Measurements from ENCODE around the gene MRPS34. TPM values are rescaled to one million over a fixed set of nuclear protein-coding genes. Genes with fewer than 3 reads are reported as not detected.

The MRPS34 gene
- total RNA-seq, 1 donor from 2014 or later = 48.1 TPM

DNA sequence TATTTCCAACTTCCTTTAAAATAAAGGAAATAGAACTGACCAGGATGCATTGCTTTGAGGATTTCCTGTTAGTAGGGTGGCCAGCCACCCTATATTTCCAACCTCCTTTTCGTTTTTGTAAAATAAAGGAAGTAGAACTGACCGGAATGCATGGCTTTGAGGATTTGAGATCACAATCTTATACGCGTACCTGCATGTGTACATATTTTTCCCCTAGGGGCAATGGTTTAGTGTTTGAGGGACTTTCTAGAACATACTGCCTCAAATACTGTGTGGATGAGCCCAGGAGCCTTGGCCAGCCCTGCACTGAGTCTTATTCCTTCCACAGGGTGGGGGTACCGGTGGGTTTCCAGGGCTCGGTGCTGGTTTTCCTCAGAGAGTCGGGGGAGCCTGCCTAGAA lies 41.3 kb downstream of the MRPS34 start:
- DNase-seq (ENCODE audit: low read depth in 2 of 2) = no peak

DNA sequence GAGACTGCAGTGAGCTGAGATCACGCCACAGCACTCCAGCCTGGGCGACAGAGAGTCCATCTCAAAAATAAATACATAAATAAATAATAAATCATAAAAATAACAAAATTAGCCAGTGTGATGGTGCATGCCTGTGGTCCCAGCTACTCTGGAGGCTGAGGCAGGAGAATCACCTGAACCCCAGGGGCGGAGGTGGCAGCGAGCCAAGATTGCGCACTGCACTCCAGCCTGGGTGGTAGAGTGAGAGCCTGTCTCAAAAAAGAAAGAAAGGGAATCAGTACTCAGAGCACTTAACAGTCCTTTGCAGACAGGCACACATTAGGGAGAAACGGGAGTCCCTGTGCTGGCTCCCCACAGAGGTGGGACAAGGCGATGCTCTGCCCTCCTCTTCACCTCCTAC lies 41.9 kb downstream of the MRPS34 start:
- DNase-seq (ENCODE audit: low read depth in 2 of 2) = no peak

DNA sequence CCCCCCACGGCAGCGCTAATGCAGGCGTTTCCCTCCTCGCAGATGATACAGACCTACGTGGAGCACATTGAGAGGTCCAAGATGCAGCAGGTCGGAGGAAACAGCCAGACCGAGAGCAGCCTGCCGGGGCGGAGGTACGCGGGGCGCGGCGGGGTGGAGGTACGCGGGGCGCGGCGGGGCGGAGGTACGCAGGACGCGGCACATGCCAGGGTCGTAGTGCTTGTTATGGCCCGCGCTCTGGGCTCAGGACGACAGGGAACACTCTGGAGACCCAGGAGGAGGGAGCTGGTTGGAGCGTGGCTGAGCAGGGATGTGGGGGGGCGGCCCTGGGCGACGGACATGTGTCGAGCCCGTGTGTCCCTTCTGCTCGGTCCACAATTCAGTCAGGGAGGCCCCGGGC lies 43.5 kb downstream of the MRPS34 start:
- DNase-seq (ENCODE audit: low read depth in 2 of 2) = no peak

DNA sequence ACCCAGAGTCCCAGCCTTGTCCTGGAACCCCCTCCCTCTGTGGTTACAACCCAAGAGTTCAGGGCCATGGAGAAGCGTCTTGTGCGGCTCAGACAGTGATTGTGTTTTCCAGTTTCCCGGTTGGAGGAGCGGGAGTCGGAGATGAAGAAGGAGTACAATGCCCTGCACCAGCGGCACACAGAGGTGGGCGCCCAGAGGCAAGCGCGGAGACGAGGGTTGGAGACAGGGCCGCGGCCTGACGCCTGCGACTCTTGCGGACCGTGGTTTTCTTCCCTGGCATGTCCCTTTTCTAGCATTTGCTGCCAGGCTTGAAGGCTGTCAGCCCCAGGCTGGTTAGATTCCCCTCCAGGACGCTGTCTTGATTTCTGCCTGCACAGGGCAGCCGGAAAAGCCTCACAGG lies 43.9 kb downstream of the MRPS34 start:
- DNase-seq (ENCODE audit: low read depth in 2 of 2) = no peak

DNA sequence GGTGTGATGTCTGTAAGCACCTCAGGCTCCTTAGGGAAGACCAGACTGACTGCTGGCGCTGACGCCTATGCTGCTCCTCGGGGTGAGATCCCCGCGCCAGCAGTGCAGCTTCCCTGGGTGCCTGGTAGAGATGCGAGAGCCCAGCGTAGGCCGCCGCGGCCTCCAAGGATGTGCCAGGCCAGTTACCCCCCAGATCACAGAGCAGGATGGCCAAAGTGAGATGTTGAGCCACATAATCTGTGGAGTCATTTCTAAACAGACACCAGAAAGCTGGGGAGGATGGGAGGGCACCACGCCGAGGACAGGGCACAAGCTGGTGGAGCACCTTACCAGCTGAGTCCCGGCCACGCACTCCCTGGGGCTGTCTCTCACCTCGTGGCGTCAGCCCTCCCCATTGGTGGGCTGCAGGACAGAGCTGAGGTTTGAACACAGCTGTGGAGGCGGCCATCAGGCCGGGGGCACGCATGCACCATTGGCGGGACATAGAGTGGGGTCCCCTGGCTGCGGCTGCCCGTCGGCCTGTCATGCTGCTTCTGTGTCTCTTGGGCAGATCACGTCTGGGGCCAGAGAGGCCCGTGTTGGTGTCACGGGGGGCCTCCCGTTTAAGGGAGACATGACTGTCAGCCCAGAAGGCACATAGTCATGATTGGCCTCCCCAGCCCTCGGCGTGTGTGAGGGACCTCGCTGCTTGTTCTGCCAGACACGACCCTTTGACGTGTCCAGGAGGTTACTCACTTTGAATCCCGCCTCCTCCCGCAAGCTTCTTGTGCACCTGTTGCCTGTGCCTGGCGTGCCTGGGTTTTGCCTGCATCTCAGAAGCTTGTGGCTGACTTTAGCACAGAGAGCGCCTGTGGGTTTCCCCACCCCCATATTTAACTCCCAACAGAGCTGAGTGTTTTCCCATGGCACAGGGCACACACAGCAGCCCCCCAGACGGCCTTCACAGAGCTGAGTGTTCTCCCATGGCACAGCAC lies 45.0 kb downstream of the MRPS34 start:
- no peak for DNase-seq (ENCODE audit: low read depth in 2 of 2)

DNA sequence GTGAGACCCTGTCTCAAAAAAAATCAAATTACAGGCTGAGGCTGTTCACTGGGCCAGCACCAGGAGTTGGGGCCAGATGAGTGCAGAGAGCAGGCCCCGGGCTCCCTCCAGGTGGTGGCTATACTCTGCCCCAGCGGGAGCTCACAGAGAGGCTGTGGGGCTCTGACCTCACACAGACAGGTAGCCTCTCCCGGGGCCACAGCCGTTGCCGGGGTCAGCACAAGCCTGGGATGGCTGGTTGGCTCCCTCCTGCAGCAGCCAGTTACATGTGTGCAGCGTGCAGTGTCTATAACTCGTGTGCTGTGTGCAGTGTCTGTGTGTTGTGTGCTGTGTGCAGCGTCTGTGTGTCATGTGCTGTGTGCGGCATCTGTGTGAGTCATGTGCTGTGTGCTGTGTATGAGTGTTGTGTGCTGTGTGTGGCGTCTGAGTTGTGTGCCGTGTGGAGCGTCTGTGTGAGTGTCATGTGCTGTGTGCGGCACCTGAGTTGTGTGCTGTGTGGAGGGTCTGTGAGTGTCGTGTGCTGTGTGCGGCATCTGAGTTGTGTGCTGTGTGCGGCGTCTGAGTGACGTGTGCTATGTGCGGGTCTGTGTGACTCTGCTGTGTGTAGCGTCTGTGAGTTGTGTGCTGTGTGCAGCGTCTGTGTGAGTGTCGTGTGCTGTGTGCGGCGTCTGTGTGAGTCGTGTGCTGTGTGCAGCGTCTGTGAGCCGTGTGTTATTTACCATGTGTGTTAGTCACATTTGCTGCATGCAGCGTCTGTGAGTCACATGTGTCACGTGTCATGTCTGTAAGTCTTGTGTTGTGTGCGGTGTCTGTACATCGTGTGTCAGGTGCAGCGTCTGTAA lies 46.1 kb downstream of the MRPS34 start:
- no peak for DNase-seq (ENCODE audit: low read depth in 2 of 2)

DNA sequence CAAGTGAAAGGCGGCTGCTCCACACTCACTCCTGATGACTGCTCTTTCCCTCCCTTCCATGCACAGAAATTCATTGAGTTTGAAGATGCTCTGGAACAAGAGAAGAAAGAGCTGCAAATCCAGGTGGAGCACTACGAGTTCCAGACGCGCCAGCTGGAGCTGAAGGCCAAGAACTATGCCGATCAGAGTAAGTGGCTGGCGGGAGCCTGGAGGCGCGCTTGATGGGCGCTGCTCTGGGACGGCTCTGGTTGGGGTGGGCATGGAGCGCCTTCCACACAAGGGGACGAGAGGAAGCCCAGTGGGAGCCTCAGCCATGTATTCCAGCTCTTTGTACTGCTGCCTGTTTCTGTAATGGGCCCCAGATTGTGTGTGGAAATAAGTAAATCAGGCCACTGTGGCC lies 48.4 kb downstream of the MRPS34 start:
- DNase-seq (ENCODE audit: low read depth in 2 of 2) = no peak

DNA sequence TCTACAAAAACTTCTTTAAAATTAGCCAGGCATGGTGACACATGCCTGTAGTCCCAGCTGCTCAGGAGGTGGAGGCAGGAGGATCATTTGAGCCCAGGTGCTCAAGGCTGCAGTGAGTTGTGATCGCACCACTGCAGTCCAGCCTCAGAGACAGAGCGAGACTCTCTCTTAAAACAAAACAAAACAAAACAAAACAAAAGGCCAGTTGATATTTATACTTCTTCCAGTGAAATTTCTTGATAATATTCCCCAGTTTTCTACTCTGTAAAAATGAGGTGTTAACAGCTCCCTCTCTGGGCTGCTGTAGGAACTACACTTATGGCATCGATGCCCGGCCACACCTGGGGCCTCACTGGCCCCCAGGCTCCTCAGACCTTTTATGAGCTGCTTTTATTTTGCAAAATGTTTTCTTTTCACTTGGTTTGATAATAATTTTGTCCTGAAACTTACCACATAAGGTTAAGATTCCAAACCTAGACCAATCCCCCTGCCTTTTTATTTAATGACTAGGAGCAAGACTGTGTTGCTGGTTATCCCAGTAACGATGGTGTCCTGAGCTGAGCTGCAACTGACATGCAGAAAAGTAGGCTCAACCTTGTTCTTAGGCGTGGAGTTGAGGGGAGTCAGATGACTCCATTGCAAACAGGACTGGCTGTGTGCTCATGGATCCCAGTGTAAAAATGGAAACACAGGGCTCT lies 49.3 kb downstream of the MRPS34 start:
- peak in 1 of 2 donors; percentile 58 for DNase-seq (ENCODE audit: low read depth in 2 of 2)

Other genes starting within 250 kb of the MRPS34 start
- 95.9 and 158 TPM in 2 replicates for gene TMEM204, start 239.5 kb downstream of the MRPS34 start, total RNA-seq
- 11.3 and 17.4 TPM in 2 replicates for gene IFT140, start 161.1 kb downstream of the MRPS34 start, total RNA-seq
- gene CRAMP1, start 160.8 kb downstream of the MRPS34 start, total RNA-seq = 7.1 and 12.9 TPM in 2 replicates
- 42.5 and 56.1 TPM in 2 replicates for gene JPT2, start 94.9 kb downstream of the MRPS34 start, total RNA-seq
- gene MAPK8IP3, start 66.9 kb downstream of the MRPS34 start, total RNA-seq = 13.9 and 25.7 TPM in 2 replicates
- 33.0 and 37.6 TPM in 2 replicates for gene NME3, start 1.6 kb downstream of the MRPS34 start, total RNA-seq
- gene EME2, start 324 bp downstream of the MRPS34 start, total RNA-seq = 2.6 and 4.6 TPM in 2 replicates
- 35.3 and 54.2 TPM in 2 replicates for gene SPSB3, start 9.4 kb upstream of the MRPS34 start, total RNA-seq
- gene NUBP2, start 9.8 kb upstream of the MRPS34 start, total RNA-seq = 58.9 and 76.7 TPM in 2 replicates
- not detected in 2 replicates for gene IGFALS, start 20.6 kb upstream of the MRPS34 start, total RNA-seq
- gene HAGH, start 53.7 kb upstream of the MRPS34 start, total RNA-seq = 53.5 and 82.7 TPM in 2 replicates
- 72.3 and 84.5 TPM in 2 replicates for gene FAHD1, start 54.1 kb upstream of the MRPS34 start, total RNA-seq
- gene MEIOB, start 99.0 kb upstream of the MRPS34 start, total RNA-seq = not detected in 2 replicates
- gene HS3ST6, start 145.3 kb upstream of the MRPS34 start, total RNA-seq = not detected in 2 replicates
- 10.4 and 11.9 TPM in 2 replicates for gene MSRB1, start 170.1 kb upstream of the MRPS34 start, total RNA-seq
- not detected in 2 replicates for gene RPL3L, start 181.6 kb upstream of the MRPS34 start, total RNA-seq
- gene NDUFB10, start 186.4 kb upstream of the MRPS34 start, total RNA-seq = 137 and 147 TPM in 2 replicates
- 2,692 and 2,867 TPM in 2 replicates for gene RPS2, start 191.7 kb upstream of the MRPS34 start, total RNA-seq
- not detected in 2 replicates for gene RNF151, start 193.7 kb upstream of the MRPS34 start, total RNA-seq
- gene TBL3, start 198.9 kb upstream of the MRPS34 start, total RNA-seq = 31.7 and 41.5 TPM in 2 replicates
- 0.13 TPM in 1 of 2 replicates, not detected in the other for gene NOXO1, start 208.3 kb upstream of the MRPS34 start, total RNA-seq
- gene GFER, start 211.1 kb upstream of the MRPS34 start, total RNA-seq = 9.7 and 10.3 TPM in 2 replicates
- 1.3 and 1.5 TPM in 2 replicates for gene SYNGR3, start 216.8 kb upstream of the MRPS34 start, total RNA-seq
- 9.2 and 12.9 TPM in 2 replicates for gene ZNF598, start 236.7 kb upstream of the MRPS34 start, total RNA-seq
- 0.25 and 1.3 TPM in 2 replicates for gene NPW, start 246.7 kb upstream of the MRPS34 start, total RNA-seq